Activated B cell treated with CpG ODN at 0.5 μM for 24 hours (primary cell): ENCODE measurements around the gene BLM. TPM values are rescaled to one million over a fixed set of nuclear protein-coding genes. Genes with fewer than 3 reads are reported as not detected.
A peak's percentile ranks its signal among the peaks of the same experiment; 100 is the strongest.

Source experiments
- ATAC-seq: fragments of 200-7000 bp; cut with Tn5 transposase; one replicate; pipeline ENCODE4 v1.10.0; 2021; ENCODE audit warnings: low read depth, mild to moderate bottlenecking, moderate library complexity
- CTCF ChIA-PET: fragments of 350-600 bp; sonication (Branson Sonifier 250); formaldehyde crosslinking; loops from one replicate; lab custom pipeline; 2021; ENCODE audit warnings: antibody characterized with exemption; lab: Charles Lee
- POLR2A ChIA-PET: fragments of 350-600 bp; sonication (Branson Sonifier 250); formaldehyde crosslinking; loops from one replicate; lab custom pipeline; 2021; ENCODE audit warnings: antibody characterized with exemption; lab: Charles Lee
- DNase-seq: peaks from one replicate; pipeline ENCODE4 v3.0.0; 2022
- H3K27ac Mint-ChIP-seq: one replicate; pipeline ENCODE4 v1.8.0; 2020; ENCODE audit warnings: mixed read lengths
- H3K27me3 Mint-ChIP-seq: one replicate; pipeline ENCODE4 v1.8.0; 2021; ENCODE audit warnings: mixed read lengths
- H3K36me3 Mint-ChIP-seq: one replicate; pipeline ENCODE4 v1.8.0; 2021; ENCODE audit warnings: low read depth, mixed read lengths
- H3K4me1 Mint-ChIP-seq: one replicate; pipeline ENCODE4 v1.8.0; 2021; ENCODE audit warnings: mixed read lengths
- H3K4me3 Mint-ChIP-seq: one replicate; pipeline ENCODE4 v1.8.0; 2020; ENCODE audit warnings: mild to moderate bottlenecking, mixed read lengths
- H3K9me3 Mint-ChIP-seq: one replicate; pipeline ENCODE4 v1.8.0; 2020; ENCODE audit warnings: mixed read lengths
- CTCF ChIP-seq: fragments of 200-600 bp; IDR thresholded peaks from one replicate; pipeline ENCODE4 v1.8.0; 2022; ENCODE audit warnings: antibody characterized with exemption, mild to moderate bottlenecking
- intact Hi-C: fragments of 100-400 bp; cut with micrococcal nuclease; formaldehyde crosslinking; loops from one replicate; pipeline ENCODE4 v1.15.1; 2024
- total RNA-seq: library from RNA; stranded (reverse); gene quantifications from 2 replicates; pipeline ENCODE4 v1.2.3, GENCODE V29; 2022

The BLM gene
- total RNA-seq, 1 donor from 2014 or later = 23.4 TPM

GRCh38 chr15:90857337-90857736 is 140.2 kb downstream of the BLM start:
- Mint-ChIP-seq H3K36me3 (no peaks in the 10 kb centered on the region), H3K27me3 (no peaks in the 10 kb centered on the region), H3K4me3 (no peak overlapping the region), H3K27ac (peak overlapping the region; percentile 68), H3K9me3 (no peaks in the 10 kb centered on the region), H3K4me1 (peaks cover 60% of the 10 kb centered on the region)
- no peak for TF ChIP-seq CTCF
- ChIA-PET POLR2A (interaction anchor here (2.0 kb wide), 1 partner anchor 11 kb away, joined by 6 read pairs; the partner anchor contains the start of gene FURIN), CTCF (interaction anchor here (1.1 kb wide), 1 partner anchor 28 kb away, joined by 4 read pairs; no protein-coding TSS in a partner anchor)
- no peak for DNase-seq
- intact Hi-C loops = no loop called here
- ATAC-seq = no peak

GRCh38 chr15:90857883-90858443 is 140.8 kb downstream of the BLM start:
- ATAC-seq (no peak), DNase-seq (no peak)
- ChIA-PET CTCF (interaction anchor here (1.1 kb wide), 1 partner anchor 28 kb away, joined by 4 read pairs; no protein-coding TSS in a partner anchor), POLR2A (interaction anchor here (2.0 kb wide), 2 partner anchors 10 to 14 kb away, joined by 4 to 6 read pairs; partner anchors contain the start of gene FURIN)
- Mint-ChIP-seq H3K4me1 (peaks cover 54% of the 10 kb centered on the region), H3K27me3 (no peaks in the 10 kb centered on the region), H3K27ac (peak overlapping the region; percentile 30), H3K9me3 (no peaks in the 10 kb centered on the region), H3K36me3 (no peaks in the 10 kb centered on the region), H3K4me3 (no peak overlapping the region)
- intact Hi-C loops = no loop called here
- TF ChIP-seq CTCF = no peak

GRCh38 chr15:90859234-90860131 is 142.3 kb downstream of the BLM start:
- peak overlapping the region; percentile 37 for H3K27ac Mint-ChIP-seq
- ChIA-PET POLR2A (interaction anchor here (0.6 to 2.0 kb wide), 3 partner anchors 9 to 15 kb away, joined by 4 to 6 read pairs (median 6); partner anchors contain the start of gene FURIN), CTCF (interaction anchor here (0.7 kb wide), 1 partner anchor 72 kb away, joined by 5 read pairs; no protein-coding TSS in a partner anchor)
- no peaks in the 10 kb centered on the region for H3K27me3 Mint-ChIP-seq
- intact Hi-C loops = no loop called here
- ATAC-seq (no peak), DNase-seq (no peak)
- H3K36me3 Mint-ChIP-seq = no peaks in the 10 kb centered on the region
- H3K4me1 Mint-ChIP-seq = peaks cover 52% of the 10 kb centered on the region
- TF ChIP-seq CTCF = no peak
- no peak overlapping the region for H3K4me3 Mint-ChIP-seq
- no peaks in the 10 kb centered on the region for H3K9me3 Mint-ChIP-seq

GRCh38 chr15:90860450-90860849 is 143.3 kb downstream of the BLM start:
- DNase-seq = no peak
- intact Hi-C loops = no loop called here
- Mint-ChIP-seq H3K4me1 (peaks cover 42% of the 10 kb centered on the region), H3K4me3 (no peak overlapping the region), H3K9me3 (no peaks in the 10 kb centered on the region), H3K36me3 (no peaks in the 10 kb centered on the region), H3K27ac (peak overlapping the region; percentile 20), H3K27me3 (no peaks in the 10 kb centered on the region)
- ATAC-seq = no peak
- ChIA-PET POLR2A (no interaction called here), CTCF (no interaction called here)
- no peak for TF ChIP-seq CTCF
